ENCODE measurements around the gene FOXP1. TPM values are rescaled to one million over a fixed set of nuclear protein-coding genes. Genes with fewer than 3 reads are reported as not detected.

FOXP1 gene
- total RNA-seq, 4 donors from 2014 or later = 169 to 300 (median 202) TPM

DNA sequence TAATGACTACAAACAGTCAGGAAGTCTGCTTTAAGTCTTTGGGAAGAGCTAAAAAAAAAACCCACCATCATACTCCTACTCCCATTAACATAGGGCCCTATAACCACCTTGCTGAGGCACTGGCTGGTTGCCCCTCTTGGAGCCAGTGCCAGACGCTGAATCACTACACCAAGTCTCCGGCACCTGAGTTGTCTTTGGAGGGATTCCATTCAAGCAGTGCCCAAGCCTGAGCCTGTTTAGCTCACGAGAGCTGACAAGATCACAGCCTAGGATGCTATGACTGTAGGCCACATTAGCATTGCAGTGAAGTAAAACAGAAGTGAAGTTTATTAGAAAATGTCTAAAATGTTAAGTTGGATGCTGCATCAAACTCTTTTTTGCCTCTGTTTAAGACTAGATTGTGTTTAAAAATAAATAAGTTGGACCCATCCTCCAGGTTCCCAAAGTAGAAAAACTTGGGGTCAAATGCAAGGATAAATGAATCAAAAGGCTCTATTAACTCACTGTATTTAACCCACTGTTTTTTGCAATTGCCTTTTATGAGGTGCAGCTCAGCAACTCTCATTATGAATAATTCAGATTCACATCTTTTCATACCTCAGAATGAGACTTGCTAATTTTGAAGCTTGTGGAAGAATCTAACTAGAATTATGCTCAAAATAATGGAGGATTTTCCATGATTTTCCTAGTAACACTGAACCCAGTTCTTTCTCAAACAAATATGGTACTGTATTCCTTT is 461.9 kb downstream of the FOXP1 start:
- Histone ChIP-seq H3K36me3 (no peaks in the 10 kb centered on the region), H3K4me3 (no peak overlapping the region), H3K27ac (peak overlapping the region in 3 of 4 donors; percentile 25 to 57 (median 28)), H3K9me3 (no peaks in the 10 kb centered on the region), H3K27me3 (no peaks in the 10 kb centered on the region), H3K4me1 (peaks cover 6 to 98% (median 30%) of the 10 kb centered on the region in 3 donors)
- 28 to 53% methylated on average over 3 of the region's 3 CpGs for WGBS, 2 donors (ENCODE audit: low coverage in 1 of 2)
- ATAC-seq = no peak
- TF ChIP-seq EP300 (IDR thresholded peaks at IDR 0.05) (no peak), POLR2AphosphoS5 (IDR thresholded peaks at IDR 0.05) (no peak)
- TF ChIP-seq, protein P1, sequence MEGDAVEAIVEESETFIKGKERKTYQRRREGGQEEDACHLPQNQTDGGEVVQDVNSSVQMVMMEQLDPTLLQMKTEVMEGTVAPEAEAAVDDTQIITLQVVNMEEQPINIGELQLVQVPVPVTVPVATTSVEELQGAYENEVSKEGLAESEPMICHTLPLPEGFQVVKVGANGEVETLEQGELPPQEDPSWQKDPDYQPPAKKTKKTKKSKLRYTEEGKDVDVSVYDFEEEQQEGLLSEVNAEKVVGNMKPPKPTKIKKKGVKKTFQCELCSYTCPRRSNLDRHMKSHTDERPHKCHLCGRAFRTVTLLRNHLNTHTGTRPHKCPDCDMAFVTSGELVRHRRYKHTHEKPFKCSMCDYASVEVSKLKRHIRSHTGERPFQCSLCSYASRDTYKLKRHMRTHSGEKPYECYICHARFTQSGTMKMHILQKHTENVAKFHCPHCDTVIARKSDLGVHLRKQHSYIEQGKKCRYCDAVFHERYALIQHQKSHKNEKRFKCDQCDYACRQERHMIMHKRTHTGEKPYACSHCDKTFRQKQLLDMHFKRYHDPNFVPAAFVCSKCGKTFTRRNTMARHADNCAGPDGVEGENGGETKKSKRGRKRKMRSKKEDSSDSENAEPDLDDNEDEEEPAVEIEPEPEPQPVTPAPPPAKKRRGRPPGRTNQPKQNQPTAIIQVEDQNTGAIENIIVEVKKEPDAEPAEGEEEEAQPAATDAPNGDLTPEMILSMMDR (IDR thresholded peaks at IDR 0.05) = no peak

DNA sequence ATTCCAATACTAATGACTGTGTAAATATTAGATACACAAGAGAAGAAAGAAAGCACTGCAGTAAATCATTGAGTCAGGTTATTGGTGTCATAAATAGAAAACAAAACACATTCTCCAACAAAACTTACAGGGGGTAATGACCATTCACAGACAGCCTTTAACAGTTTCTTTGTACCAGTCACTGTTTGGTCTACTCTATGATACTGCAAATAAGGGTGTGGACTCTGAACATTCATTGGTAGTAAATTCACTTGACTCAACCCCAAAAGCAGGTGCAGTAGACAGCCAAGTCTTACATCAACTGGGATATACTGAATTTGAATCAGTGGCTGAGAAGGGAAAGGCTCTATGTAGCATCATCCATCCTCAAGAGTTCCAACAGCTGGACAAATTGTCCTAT is 463.5 kb downstream of the FOXP1 start:
- Histone ChIP-seq H3K27ac (peak overlapping the region in 2 of 4 donors; percentile 43 to 62), H3K9me3 (no peaks in the 10 kb centered on the region)

DNA sequence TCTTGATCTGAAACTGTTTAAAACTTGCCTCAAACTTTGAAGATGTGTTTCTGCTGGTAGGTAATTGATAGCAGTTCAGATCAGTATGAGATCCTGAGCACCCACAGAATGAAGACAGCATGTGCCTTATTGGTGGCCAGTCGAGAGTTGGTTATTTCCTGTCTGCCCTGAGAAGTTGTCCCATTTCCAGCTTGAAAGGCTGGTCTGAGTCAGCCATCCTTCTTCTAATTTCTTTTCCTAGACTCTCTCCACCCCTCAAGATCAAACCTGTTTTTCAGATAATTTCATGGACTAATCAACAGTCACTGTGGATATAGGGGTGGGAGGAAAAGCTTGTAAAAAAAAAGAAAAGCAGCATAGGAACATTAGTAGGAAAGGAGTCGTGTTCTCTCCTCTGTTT is 464.4 kb downstream of the FOXP1 start:
- ATAC-seq = no peak
- no peak overlapping the region for H3K4me3 ChIP-seq
- no peaks in the 10 kb centered on the region for H3K9me3 ChIP-seq
- no peaks in the 10 kb centered on the region for H3K36me3 ChIP-seq
- H3K27ac ChIP-seq = peak overlapping the region; percentile 23 to 62 (median 45)
- peaks cover 17 to 97% (median 25%) of the 10 kb centered on the region in 3 donors for H3K4me1 ChIP-seq
- TF ChIP-seq, protein P1 (IDR thresholded peaks at IDR 0.05) = no peak
- TF ChIP-seq POLR2A (IDR thresholded peaks at IDR 0.05) (no peak), EP300 (IDR thresholded peaks at IDR 0.05) (no peak), POLR2AphosphoS5 (IDR thresholded peaks at IDR 0.05) (no peak)
- H3K27me3 ChIP-seq = no peaks in the 10 kb centered on the region
- WGBS, 2 donors (ENCODE audit: low coverage in 1 of 2) = 42 to 63% methylated on average over 2 of the region's 2 CpGs

More for the DNA sequence above, 463.5 kb downstream of the FOXP1 start:
- TF ChIP-seq, protein P1 (IDR thresholded peaks at IDR 0.05) = no peak
- TF ChIP-seq POLR2AphosphoS5 (IDR thresholded peaks at IDR 0.05) = no peak
- no peak for TF ChIP-seq POLR2A (IDR thresholded peaks at IDR 0.05)
- TF ChIP-seq EP300 (IDR thresholded peaks at IDR 0.05) = no peak
- Histone ChIP-seq H3K36me3 (no peaks in the 10 kb centered on the region), H3K4me1 (peaks cover 12 to 97% (median 30%) of the 10 kb centered on the region in 3 donors), H3K27me3 (no peaks in the 10 kb centered on the region), H3K4me3 (no peak overlapping the region)
- no peak for ATAC-seq

DNA sequence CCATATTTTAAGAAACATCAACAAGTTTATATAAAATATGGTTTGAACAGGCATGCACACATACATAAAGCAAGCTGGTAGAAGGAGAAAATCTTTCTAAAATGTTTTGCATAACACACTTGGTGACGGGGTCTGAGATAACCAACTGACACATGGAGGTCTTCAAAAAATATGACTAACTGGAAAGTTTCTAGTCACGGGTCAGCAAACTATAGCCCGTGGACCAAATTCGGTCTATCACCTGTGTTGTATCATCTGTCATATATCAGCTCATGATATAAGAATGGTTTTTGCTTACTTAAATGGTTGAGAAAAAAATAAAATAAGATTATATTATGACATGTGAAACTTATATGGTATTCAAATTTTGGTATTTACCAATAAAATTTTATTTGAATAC is 465.1 kb downstream of the FOXP1 start:
- WGBS, 2 donors (ENCODE audit: low coverage in 1 of 2) = 63 to 70% methylated on average over 3 to 4 of the region's 4 CpGs
- Histone ChIP-seq H3K27ac (peak overlapping the region in 3 of 4 donors; percentile 30 to 62 (median 60)), H3K36me3 (no peaks in the 10 kb centered on the region), H3K4me1 (peaks cover 20 to 97% (median 26%) of the 10 kb centered on the region in 3 donors), H3K4me3 (no peak overlapping the region), H3K27me3 (no peaks in the 10 kb centered on the region), H3K9me3 (no peaks in the 10 kb centered on the region)
- no peak for ATAC-seq
- TF ChIP-seq POLR2AphosphoS5 (IDR thresholded peaks at IDR 0.05) (no peak), EP300 (IDR thresholded peaks at IDR 0.05) (no peak)
- TF ChIP-seq, protein P1 (IDR thresholded peaks at IDR 0.05) = no peak
